Endothelial cell of hepatic sinusoid (primary cell): ENCODE results near the gene KY.

ENCODE experiments used
- in situ Hi-C: cut with HindIII; loops from 2 replicates; pipeline ENCODE4 v1.10.0; 2017; ENCODE audit warnings: low sequenced_read_pairs

The KY gene

GRCh38 chr3:134647902-134648760, 2.7 kb downstream of the KY start:
- in situ Hi-C loops, result no loop called here

- in situ Hi-C loops, result no loop called here
These were observed 4.7 kb downstream of the KY start for GRCh38 chr3:134646086-134646485.

GRCh38 chr3:134645515-134645914, 5.3 kb downstream of the KY start:
- in situ Hi-C loops, result no loop called here

DNA sequence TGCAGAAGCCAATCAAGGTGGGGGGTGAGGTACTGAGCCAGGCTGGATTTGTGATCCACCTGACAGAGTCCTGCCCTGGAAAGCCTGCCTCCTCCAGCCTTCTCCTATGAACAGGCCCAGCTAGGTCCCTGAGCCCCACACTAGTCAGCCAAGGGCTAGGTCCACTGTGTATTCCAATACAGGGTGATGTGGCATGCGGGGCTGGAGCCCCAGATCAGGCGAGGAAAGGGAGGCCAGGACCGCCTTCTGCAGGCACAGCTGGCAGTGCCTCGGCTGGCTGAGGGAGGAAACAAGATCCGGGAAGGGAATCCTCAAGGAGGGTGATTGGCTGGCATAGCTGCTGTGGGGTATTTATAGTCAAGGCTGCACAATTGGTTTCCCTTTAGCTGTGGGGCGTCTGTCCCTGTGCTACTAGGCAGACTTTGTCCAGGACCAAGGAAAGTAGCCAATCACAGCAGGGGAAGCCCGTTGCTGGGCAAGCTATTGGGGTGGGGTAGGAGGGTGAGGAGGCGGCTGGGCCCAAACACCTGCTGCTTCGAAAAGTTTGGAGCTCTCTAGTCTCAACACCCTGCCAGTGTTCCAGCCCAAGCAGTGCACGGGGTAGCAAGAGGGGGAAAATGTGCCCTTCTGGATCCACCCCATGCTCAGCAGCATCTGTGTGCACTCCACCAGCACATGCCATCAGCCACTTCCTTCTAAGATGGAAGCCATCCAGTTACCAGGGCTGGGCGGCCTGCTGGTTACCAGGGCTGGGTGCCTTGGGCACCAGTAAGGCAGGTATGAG, 5.9 kb downstream of the KY start:
- in situ Hi-C loops, result no loop called here

- in situ Hi-C loops, result no loop called here
These were observed 7.6 kb downstream of the KY start for GRCh38 chr3:134643150-134643675.

DNA sequence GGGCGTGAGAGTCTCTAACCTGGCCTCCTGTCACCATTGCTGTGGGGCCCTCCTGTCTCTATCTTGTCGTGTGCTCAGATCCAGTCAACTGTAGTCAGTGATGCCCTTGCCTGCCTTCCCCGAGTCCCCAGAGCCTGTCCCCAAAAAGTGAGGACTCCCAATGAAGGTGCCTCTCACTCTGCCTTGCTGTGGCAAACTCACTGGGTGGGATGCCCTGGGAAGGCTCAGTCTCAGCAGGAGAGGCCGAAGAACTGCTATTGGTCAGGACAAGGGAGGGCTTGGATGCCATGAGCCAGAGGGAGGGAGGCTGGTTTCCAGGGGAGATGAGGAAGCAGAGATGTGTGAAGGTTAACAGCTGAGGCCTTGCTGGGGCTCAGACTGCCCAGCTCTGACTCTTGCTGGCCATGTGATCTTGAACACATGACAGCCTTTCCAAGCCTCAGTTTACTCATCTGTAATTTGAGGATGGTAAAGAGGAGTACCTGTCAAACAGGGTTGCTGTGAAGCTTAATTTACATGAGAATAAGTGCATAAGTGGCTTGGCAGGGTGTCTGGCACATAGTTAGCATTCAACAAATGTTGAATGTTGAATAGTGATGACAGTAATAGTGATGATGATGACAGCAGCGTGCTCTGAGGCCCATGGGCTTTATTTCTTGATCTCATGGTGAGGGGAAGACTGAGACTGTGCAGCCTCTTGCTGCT, 8.2 kb downstream of the KY start:
- in situ Hi-C loops, result no loop called here

- in situ Hi-C loops, result no loop called here
These were observed 9.0 kb downstream of the KY start for GRCh38 chr3:134641671-134642300.

DNA sequence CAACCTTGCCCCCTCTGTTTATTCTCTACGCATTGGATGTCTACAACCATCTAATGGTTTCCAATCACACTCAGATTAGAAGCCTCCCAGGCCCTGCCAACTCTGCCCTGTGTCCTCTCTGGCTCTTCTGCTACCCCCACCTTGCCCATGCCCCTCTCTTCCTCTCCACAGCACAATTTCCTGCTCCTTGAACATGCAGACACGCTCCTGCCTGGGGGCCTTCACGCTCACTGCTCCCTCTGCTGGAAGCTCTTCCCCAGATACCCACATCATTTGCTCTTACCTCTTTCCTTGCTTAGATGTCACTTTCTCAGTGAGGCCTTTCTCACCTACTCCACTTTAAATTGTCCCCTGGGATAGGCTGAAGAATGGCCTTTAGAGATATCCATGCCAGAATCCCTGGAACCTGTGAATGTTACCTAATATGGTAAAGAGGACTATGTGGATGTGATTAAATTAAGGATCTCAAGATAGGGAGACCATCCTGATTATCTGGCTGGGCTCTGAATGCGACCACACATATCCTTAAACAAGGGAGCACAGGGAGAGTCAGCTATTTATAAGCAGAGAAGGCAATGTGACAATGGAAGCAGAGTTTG, 9.9 kb downstream of the KY start:
- in situ Hi-C loops, result no loop called here

DNA sequence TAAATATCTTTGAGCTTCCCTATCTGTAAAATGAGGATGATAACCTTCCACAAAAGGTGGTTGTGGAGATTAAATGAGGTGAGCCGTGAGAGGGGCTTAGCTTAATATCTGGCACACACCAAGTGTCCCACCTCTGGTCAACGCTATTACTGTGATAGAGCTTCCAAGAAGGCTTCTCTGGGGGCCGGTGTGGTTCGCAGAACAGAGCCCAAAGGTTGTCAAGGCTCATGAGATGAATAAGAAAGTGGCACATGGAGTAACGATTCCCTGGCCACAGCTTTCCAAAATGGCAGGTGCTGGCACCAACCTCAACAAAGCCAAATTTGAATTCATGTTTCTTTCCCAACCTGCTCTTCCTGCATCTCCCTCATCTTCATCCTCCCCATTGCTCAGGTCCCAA, 10.4 kb downstream of the KY start:
- in situ Hi-C loops, result no loop called here

DNA sequence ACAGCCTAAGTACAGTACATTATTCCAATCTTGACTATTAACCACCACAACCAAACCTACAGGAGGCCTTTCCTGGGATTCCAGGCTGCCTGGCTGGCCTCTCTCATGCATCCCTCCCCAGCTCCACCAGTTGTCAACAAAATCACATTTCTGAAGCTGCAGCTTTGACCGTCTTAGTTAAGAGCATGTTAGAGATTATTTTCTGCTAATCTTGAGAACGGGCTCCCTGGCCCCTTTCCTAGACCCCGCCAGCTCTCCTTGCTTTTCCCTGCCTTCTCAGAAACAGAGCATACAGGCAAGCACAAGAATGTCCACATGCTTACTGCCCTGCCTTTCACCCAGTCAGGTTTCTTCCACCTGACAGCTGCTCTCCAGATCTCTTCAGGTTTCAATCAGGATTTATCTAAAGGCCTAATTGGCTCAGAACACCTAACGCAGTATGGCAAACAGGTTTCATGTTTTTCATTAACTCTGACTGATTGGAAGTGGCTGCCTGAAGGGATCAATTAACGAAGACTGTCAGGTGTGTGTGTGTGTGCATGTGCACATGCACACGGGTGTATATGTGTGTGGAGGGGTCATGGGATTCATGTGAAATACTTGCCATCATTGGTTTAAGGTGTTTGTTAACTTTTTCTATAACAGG, 12.3 kb downstream of the KY start:
- in situ Hi-C loops, result no loop called here

DNA sequence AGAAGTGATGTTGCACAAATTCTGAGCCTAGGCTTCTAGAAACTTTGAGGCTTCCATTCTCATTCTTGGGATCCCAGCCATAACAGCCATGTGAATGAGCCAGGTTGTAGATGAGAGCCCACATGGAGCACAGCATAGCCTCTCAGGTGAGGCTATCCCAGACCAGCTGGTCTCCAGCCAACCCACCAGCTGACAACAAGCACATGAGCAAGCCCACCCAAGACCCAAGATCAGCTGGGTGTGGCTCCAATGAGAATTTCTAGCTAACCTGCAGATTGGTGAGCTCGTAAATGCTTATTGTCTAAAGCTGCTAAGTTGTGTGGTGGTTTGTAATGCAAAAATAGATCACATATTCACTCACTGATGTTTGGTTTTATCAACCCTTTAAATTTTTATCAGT, 14.4 kb downstream of the KY start:
- in situ Hi-C loops, result no loop called here

DNA sequence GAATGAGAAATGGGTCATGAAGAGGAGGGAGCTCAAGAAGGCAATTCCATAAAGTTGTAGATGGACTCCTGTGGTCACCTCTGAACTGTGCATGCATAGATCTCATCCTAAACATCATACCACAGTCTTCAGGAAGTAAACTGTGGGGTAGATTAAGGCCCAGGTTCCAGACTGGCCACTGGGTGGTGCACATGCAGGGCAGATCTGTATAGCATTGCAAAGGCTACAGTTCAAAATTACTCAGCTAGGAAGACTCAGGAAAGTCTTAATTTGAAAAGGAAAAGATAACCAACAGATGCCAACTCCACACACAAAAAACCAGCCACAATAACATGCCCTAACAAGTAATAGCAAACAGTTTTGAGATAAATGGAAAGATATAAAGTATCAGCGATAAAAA, 20.3 kb downstream of the KY start:
- in situ Hi-C loops, result no loop called here

- in situ Hi-C loops, result no loop called here
These were observed 21.9 kb downstream of the KY start for GRCh38 chr3:134628884-134629283.

DNA sequence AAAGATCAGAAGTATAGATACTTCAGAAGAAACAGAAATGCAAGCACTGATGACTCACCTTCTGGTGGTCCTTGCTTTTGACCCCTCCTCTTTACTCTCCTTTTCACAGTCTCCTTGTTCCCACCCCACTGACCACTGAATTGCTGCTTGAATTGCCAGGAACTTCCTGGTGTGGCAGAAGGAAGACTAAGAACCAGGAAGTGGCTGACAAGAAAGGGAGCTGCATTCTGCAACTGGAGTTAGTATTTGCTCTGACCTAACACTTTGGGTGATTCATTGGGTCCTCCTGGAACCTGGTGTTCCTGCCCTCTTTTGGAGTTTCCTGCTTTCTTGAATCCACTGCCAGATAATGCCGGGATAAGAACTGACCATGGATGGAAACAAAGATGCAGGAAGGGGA, 23.0 kb downstream of the KY start:
- in situ Hi-C loops, result no loop called here

DNA sequence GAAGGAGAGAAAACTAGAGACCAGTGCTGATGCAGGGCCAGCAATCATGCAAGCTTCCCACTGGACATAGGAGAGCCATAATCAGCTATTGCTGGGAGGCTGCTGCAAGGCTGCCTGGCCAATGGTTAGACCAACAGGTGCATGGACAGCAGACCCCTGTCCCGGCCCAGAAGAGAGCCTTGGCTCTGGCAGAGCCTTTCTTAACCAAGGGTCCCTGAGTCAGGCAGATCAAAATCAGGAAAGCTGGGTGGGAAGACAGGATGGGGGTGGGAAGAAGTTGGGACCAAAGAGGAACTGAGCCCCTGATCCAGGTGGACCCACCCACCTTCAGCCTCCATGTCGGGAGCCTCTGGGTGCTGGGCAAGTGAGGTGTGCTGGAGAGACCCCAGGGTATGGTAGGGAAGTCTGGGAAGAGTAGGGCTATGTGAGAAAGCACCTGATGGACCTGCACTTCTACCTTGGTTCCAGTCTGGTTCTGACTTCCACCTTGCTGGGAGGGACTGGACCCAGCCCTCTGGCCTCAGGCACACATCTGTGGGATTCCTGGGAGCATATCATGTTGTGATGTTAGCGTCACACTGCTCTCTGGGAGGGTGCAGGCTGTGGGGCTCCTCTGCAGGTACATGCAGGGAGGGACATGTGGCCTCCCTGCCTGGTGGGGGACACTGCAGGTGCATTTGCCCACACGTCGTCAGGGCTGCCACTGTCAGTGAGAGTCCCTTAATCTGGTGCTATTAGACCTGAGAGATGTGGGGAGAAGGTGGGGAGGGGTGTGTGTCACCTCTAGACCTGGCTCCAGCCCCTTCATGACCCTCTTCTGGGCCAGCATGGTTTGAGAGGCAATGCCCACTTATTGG, 24.7 kb downstream of the KY start:
- in situ Hi-C loops, result no loop called here

DNA sequence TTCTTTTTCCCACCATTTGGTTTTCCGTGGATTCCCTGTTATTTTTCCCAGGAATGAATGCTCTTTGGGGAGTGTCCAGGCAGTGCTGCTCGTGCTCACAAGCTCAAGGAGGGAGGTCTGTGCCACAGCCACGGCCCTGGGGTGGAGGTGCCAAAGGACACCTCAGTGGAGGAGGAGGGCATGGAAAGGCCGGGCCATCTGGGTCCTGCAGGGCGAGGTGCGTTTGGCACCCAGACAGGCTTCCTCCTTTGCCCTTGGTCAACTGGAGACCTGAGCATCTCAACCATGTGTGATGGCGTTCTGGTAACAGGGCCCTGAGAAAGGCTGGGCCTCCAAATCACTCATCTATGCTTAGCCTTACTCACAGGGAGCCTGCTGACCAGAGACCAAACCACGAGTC, 25.4 kb downstream of the KY start:
- in situ Hi-C loops, result no loop called here

DNA sequence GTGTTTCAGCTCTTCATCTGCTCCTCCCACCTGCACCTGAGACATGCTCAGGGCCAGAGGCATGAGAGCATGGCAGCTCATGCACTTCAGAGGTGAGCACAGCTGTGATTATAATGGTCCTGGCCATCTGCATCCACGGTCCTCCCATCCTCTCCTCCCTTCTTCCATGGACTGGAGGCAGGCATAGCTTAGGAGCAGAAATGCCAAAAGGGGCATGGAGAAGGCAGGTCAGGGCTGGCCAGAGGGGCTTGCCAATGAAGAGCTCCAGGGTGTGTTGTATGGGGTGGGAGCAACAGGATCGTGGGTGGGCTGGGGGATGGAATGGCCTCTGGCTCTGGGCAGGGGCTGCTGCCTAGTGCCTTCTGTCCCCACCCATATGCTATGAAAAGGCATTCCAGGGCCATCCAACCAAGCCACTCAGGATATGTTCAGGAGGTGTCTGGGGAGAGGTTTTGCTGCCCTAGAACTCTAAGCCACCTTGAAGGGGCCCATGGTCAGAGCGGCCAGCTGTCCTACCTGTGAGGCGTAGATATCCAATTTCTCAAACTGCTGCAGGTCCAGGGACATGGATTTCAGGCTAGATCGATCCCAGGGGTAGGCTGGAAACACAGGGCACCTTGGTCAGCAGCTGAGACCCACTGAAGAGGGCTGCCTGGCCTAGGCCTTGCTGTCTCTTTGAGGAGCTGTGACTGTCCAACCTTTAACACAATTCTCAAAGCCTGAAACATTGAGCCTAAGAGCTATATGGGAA, 26.1 kb downstream of the KY start:
- in situ Hi-C loops, result no loop called here

- in situ Hi-C loops, result no loop called here
These were observed 27.1 kb downstream of the KY start for GRCh38 chr3:134623615-134624245.
